ENCODE measurements around the gene NAXD.

DNA sequence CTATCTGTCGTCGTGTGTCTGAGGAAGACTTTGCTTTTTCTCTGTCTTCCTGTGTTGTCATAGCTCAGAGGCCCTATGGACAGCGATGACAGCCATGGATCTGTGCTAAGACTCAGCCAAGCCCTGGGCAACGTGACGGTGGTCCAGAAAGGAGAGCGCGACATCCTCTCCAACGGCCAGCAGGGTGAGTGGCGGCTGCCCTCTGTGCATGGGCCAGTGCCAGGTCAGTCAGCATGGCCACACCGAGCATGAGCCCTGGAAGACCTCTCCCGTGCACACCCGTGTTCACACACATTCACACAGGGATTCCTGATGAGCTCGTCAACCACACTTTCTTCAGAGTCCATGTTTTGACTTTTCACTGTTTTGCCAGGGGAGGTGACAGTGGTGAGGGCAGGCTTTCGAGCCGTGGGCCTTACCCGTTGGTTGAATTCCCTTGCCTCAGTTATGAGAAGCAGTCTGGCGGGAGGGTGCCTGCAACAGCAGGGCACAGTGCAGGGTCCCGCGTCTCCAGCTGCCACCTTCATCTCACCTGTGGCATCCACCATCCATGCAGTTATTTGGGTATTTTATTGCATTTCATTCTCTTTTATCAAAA is 20.2 kb downstream of the NAXD start:
- TF ChIP-seq, protein P1, sequence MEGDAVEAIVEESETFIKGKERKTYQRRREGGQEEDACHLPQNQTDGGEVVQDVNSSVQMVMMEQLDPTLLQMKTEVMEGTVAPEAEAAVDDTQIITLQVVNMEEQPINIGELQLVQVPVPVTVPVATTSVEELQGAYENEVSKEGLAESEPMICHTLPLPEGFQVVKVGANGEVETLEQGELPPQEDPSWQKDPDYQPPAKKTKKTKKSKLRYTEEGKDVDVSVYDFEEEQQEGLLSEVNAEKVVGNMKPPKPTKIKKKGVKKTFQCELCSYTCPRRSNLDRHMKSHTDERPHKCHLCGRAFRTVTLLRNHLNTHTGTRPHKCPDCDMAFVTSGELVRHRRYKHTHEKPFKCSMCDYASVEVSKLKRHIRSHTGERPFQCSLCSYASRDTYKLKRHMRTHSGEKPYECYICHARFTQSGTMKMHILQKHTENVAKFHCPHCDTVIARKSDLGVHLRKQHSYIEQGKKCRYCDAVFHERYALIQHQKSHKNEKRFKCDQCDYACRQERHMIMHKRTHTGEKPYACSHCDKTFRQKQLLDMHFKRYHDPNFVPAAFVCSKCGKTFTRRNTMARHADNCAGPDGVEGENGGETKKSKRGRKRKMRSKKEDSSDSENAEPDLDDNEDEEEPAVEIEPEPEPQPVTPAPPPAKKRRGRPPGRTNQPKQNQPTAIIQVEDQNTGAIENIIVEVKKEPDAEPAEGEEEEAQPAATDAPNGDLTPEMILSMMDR (conservative IDR thresholded peaks at IDR 0.05; ENCODE audit: low read length): no peak
- no peak for TF ChIP-seq EZH2phosphoT487 (IDR thresholded peaks at IDR 0.05; ENCODE audit: borderline replicate concordance, low read depth, low read length)
